Hematopoietic multipotent progenitor cell treated with erythropoietin and hydrocortisone succinate and interleukin-3 and kit ligand, for 8 days (in vitro differentiated cells): ENCODE measurements around the gene BEGAIN.

Experiments used
- DNase-seq: peaks from one replicate; pipeline ENCODE4 v3.0.0-alpha.2; 2015

BEGAIN gene

GRCh38 chr14:100567009-100567876 lies 20.0 kb downstream of the BEGAIN start:
- DNase-seq = no peak

GRCh38 chr14:100566586-100566985 lies 20.6 kb downstream of the BEGAIN start:
- no peak for DNase-seq

- no peak for DNase-seq
Observed at GRCh38 chr14:100566119-100566518, 21.1 kb downstream of the BEGAIN start.

- no peak for DNase-seq
Observed at GRCh38 chr14:100565650-100566049, 21.6 kb downstream of the BEGAIN start.

- DNase-seq = no peak
Observed at GRCh38 chr14:100564512-100564911, 22.7 kb downstream of the BEGAIN start.

GRCh38 chr14:100562751-100563150 lies 24.5 kb downstream of the BEGAIN start:
- DNase-seq = no peak

- DNase-seq = no peak
Observed at GRCh38 chr14:100561005-100561404, 26.2 kb downstream of the BEGAIN start.

GRCh38 chr14:100560471-100560870 lies 26.7 kb downstream of the BEGAIN start:
- DNase-seq = no peak

- no peak for DNase-seq
Observed at GRCh38 chr14:100559455-100559854, 27.8 kb downstream of the BEGAIN start.

GRCh38 chr14:100558966-100559365 lies 28.3 kb downstream of the BEGAIN start:
- DNase-seq = no peak

- DNase-seq = no peak
Observed at GRCh38 chr14:100558226-100558625, 29.0 kb downstream of the BEGAIN start.

- DNase-seq = no peak
Observed at GRCh38 chr14:100557658-100558057, 29.6 kb downstream of the BEGAIN start.

GRCh38 chr14:100556936-100557505 lies 30.2 kb downstream of the BEGAIN start:
- no peak for DNase-seq

GRCh38 chr14:100556140-100556475 lies 31.1 kb downstream of the BEGAIN start:
- no peak for DNase-seq

GRCh38 chr14:100555436-100556139 lies 31.6 kb downstream of the BEGAIN start:
- DNase-seq = no peak

GRCh38 chr14:100554696-100555320 lies 32.4 kb downstream of the BEGAIN start:
- no peak for DNase-seq

- no peak for DNase-seq
Observed at GRCh38 chr14:100554082-100554677, 33.0 kb downstream of the BEGAIN start.

GRCh38 chr14:100553471-100553870 lies 33.7 kb downstream of the BEGAIN start:
- no peak for DNase-seq

- no peak for DNase-seq
Observed at GRCh38 chr14:100552524-100553125, 34.6 kb downstream of the BEGAIN start.

- no peak for DNase-seq
Observed at GRCh38 chr14:100551056-100551455, 36.2 kb downstream of the BEGAIN start.

GRCh38 chr14:100549834-100550625 lies 37.2 kb downstream of the BEGAIN start:
- DNase-seq = no peak

- no peak for DNase-seq
Observed at GRCh38 chr14:100548939-100549338, 38.3 kb downstream of the BEGAIN start.
